Measurements from ENCODE around the gene MRPL55.

GRCh38 chr1:228064296-228064695, 44.8 kb downstream of the MRPL55 start:
- TF ChIP-seq CTCF (conservative IDR thresholded peaks at IDR 0.05 in 1 of 2, IDR thresholded peaks at IDR 0.05 in 1 of 2; ENCODE audit: extremely low read depth in 1 of 2, insufficient read depth in 1 of 2, low read depth in 1 of 2, low read length in 2 of 2) (no peak), EZH2 (IDR thresholded peaks at IDR 0.05; ENCODE audit: borderline replicate concordance, low read length) (no peak)
